WTC11 (cell line): Measurements from ENCODE around the gene LCE5A.

Source experiments
- ETV6 ChIP-seq: sonication (generic); formaldehyde crosslinking; IDR thresholded peaks from 2 replicates; pipeline ENCODE4 v1.8.1; 2022; ENCODE audit warnings: mild to moderate bottlenecking, missing genetic modification reagents
- NR1H2 ChIP-seq: sonication (generic); formaldehyde crosslinking; IDR thresholded peaks from 2 replicates; pipeline ENCODE4 v1.9.0; 2021; ENCODE audit warnings: mild to moderate bottlenecking, moderate library complexity, missing genetic modification reagents
- ZNF232 ChIP-seq: sonication (generic); formaldehyde crosslinking; IDR thresholded peaks from 2 replicates; pipeline ENCODE4 v1.8.0; 2022; ENCODE audit warnings: mild to moderate bottlenecking, missing genetic modification reagents
- ZNF263 ChIP-seq: sonication (generic); formaldehyde crosslinking; IDR thresholded peaks from 2 replicates; pipeline ENCODE4 v1.8.1; 2022; ENCODE audit warnings: low read depth, mild to moderate bottlenecking, moderate library complexity, missing genetic modification reagents
- TF ChIP-seq, protein P1 (sequence below): fragments of 200-600 bp; IDR thresholded peaks from 2 replicates; pipeline ENCODE4 v1.8.0; 2022; ENCODE audit warnings: antibody characterized with exemption

DNA sequence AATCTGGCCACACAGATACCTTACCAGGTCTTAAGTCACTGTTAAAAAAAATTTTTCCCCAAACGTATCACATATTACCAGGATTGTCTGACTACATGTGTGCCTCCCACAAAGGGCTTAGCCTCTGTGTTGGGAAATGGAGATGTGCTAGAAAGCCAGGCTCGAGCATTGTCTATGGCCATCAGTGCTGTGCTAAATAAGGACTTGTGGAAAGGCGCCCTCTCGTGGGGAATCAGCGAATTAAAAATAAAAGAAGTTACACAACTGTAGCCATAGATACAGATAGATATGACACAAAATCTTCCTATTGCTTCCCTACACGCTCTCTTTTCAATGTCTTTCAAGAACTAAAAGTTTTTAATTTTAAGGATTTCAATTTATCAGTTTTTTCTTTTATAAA, 49.1 kb upstream of the LCE5A start:
- TF ChIP-seq ZNF263 (CRISPR knock-in tag): no peak
- no peak for TF ChIP-seq ZNF232 (CRISPR knock-in tag)
- TF ChIP-seq, protein P1, sequence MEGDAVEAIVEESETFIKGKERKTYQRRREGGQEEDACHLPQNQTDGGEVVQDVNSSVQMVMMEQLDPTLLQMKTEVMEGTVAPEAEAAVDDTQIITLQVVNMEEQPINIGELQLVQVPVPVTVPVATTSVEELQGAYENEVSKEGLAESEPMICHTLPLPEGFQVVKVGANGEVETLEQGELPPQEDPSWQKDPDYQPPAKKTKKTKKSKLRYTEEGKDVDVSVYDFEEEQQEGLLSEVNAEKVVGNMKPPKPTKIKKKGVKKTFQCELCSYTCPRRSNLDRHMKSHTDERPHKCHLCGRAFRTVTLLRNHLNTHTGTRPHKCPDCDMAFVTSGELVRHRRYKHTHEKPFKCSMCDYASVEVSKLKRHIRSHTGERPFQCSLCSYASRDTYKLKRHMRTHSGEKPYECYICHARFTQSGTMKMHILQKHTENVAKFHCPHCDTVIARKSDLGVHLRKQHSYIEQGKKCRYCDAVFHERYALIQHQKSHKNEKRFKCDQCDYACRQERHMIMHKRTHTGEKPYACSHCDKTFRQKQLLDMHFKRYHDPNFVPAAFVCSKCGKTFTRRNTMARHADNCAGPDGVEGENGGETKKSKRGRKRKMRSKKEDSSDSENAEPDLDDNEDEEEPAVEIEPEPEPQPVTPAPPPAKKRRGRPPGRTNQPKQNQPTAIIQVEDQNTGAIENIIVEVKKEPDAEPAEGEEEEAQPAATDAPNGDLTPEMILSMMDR: peak; percentile 44
- no peak for TF ChIP-seq ETV6
- no peak for TF ChIP-seq NR1H2 (CRISPR knock-in tag)
